Astrocyte (in vitro differentiated cells and primary cell): ENCODE data around the gene NRG3.

Source experiments
- CTCF ChIP-seq: IDR thresholded peaks from 2 replicates; pipeline ENCODE4 v1.5.1; 2011; ENCODE audit warnings: low read depth, mild to moderate bottlenecking, inconsistent platforms, low read length, moderate library complexity; ENCODE audit not compliant: insufficient read depth
- EZH2 ChIP-seq: IDR thresholded peaks from 2 replicates; pipeline ENCODE4 v1.6.1; 2012; ENCODE audit warnings: mild to moderate bottlenecking, low read length, inconsistent platforms; ENCODE audit not compliant: insufficient read depth

GRCh38 chr10:82027711-82028110 is 152.7 kb downstream of the NRG3 start:
- no peak for TF ChIP-seq CTCF
- TF ChIP-seq EZH2, result no peak
